ENCODE data around the gene MME.

The MME gene

DNA sequence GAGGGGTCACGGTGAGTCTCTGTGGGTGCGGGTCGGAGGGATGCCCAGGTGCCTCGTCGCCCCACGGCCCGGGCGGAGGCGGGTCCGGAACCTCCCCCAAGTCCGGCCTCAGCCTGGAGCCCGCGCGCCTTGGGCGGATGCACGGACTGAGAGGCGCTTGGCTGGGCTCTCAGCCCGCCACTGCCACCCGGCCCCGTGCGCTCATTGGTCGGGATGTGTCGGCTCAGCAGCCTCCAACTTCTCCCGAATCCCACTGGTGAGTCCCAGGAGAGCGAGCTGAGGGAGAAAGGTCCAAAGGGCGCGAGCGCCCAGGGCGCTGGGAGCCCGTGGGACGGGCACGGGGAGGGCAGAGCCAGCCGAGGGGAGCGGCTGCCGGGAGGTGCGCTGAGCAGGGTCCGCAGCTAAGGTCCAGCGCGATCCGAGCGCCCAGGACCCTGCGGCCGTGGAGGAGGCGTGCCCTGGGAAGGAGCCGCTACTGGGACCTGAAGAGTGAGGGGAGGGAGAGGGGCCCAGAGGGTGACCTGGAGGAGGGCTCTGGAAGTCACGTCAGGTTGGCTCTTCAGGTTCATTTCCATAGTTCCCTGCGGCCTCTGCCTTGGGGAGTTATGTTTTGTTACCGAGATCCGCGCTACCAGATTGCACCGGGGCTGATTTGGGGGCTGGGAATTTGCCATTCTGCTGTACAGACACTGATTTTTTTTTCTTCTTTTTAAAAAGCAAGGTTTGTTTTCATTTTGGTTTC lies at the start of gene MME:
Gene MME (plus strand): TSS at position 574 of the 742 bp plus-strand sequence. CDS start 3,849 bp downstream, outside the sequence.
- no peak for DNase-seq

- no peak for DNase-seq
Measured at GRCh38 chr3:155031186-155031585, 48.9 kb upstream of the MME start.

DNA sequence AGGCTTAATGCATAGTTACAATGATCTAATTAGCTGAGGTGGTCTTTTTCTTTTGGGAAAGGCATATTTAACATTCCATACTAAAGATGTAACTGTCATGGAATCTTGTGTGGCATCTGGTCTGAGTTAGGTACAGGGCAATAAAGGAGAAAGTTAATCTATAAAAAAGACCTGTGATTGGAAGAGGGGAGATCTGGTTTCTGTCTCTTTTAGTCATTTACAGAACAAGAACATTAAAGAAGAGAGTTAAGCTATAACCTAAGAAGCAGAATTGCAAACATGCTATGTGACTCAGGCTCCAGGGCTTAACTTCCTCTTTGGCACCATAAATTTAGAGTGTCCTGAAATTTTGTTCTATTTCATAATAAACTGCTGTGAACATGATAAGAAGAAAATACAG lies 47.2 kb upstream of the MME start:
- DNase-seq: no peak

DNA sequence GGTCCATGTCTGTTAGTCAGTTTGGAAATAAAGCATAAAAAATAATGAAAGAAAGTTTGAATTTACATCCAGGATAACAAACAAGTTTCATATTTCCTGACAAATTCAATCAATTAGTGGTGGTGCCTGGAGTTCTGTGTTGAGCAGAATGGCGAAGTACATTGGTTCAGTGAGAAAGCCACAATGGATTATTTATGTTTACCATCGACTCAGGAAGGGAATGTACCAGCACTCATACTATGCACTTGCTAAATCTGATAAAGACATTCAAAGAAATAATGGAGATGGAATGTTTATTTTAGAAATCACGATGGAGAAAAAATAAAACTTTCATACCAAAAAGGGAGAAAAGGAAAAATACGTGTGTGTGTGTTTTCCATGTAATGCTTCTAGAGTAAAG lies 45.3 kb upstream of the MME start:
- DNase-seq: no peak

DNA sequence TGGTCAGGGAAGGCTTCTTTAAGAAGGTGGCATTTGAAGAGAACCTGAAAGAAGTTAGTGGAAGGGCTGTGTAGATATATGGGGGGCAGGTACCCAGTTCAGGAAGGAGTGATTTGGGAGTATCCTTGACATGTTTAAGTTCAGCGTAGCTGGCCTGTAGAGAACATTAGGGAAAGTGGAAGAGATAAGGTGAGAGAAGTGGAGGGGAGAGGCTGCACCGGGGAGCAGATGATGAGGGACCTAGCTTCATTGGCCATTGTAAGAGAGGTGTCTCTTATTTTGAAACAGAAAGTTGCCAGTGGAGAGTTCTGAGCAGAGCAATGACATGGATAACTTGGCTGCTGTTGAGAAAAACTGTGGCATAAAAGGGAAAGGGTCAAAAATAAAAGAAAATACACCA lies 44.6 kb upstream of the MME start:
- no peak for DNase-seq

DNA sequence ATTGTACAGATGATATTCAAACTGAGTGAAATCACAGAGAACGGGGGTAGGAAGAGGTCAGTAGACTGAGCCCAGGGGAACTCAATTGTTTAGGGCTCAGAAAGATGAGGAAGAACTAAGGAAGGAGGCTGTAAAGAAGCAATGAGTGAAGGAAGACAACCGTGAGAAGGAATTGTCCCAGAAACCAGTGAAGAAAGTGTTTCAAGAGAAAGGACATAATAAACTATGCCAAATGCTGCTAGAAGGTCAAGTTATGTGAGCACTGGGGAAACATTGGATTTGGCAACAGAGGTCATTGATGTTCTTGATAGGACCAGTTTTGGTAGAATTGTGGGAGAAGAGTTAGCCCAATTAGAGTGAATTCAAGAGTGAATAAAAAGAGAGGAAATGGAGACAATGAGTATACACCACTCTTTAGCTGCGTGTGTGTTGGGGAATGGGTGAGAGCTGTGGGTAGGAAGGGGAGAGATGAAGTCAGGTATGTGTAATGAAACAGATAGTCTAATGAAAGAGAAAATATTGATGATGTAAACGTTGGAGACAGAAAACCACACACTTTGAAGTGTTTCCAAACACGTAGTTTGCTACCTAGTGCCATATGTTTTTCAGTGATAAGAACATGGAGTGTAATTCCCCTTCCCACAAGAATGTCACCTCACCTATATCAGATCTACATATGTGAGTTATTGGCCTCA lies 42.5 kb upstream of the MME start:
- no peak for DNase-seq

DNA sequence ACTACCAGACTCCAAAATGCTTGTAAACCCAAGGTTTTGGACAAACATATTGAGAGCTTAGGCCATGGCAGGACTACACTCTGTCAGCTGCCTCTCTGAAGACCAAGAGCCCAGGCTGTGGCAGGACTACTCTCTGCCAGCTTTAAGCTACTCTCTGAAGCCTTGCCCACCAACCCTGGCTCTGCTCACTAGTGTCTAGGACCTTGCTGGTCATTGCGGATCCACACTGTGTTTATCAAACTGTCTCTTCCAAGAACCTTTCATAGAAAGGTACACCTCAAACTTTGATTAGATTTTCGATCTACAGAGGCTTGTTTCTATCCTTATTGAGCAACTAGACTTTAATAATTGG lies 41.9 kb upstream of the MME start:
- no peak for DNase-seq

GRCh38 chr3:155046935-155047334 lies 33.2 kb upstream of the MME start:
- no peak for DNase-seq

- no peak for DNase-seq
Measured at GRCh38 chr3:155047672-155048071, 32.4 kb upstream of the MME start.

- no peak for DNase-seq
Measured at GRCh38 chr3:155049959-155050358, 30.2 kb upstream of the MME start.

DNA sequence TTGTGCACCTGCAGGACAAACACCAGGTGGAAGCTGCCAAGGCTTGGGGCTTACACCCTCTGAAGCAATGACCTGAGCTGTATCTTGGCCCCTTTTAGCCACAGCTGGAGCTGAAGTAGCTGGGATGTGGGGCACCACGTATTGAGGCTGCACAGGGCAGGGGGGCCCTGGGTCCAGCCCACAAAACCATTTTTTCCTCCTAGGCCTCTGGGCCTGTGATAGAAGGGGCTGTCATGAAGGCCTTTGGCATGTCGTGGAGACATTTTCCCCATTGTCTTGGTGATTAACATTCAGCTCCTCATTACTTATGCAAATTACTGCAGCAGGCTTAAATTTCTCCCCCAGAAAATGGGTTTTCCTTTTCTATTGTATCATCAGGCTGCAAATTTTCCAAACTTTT lies 27.6 kb upstream of the MME start:
- DNase-seq: no peak

DNA sequence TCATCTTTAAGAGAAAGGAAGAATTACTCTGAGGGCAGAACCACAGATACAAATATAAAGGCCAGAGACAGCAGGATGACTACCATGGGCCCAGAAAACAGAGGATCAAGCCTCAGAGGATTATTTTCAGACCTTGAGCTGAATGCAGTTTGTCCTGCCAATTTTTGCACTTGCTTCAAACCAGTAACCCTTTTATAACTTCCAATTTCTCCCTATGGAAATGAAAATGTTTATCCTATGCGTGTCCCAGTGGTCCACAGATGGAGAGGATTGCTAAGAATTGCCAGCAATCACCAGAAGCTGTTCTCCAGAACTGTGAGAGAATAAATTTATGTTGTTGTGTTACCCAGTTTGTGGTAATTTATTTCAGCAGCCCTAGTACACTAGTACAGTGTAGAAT lies 26.4 kb upstream of the MME start:
- no peak for DNase-seq

DNA sequence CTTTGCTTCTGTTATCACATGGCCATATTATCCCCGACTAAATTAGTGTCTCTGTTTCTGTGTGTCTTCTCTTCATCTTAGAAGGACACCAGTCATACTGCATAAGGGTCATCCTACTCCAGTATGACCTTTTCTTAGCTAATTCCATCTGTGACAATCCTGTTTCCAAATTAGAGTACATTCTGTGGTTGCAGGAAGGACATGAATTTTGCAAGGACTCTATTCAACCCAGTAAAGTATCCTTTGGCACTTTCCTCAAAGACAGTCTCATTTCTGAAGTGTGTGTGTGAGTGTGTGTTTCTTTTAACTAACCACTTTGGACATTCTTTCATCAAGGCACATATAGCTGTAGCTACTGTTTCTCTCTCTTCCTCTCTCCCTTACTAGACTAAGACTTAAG lies 15.2 kb upstream of the MME start:
- no peak for DNase-seq

- DNase-seq: no peak
Measured at GRCh38 chr3:155065537-155065936, 14.6 kb upstream of the MME start.

DNA sequence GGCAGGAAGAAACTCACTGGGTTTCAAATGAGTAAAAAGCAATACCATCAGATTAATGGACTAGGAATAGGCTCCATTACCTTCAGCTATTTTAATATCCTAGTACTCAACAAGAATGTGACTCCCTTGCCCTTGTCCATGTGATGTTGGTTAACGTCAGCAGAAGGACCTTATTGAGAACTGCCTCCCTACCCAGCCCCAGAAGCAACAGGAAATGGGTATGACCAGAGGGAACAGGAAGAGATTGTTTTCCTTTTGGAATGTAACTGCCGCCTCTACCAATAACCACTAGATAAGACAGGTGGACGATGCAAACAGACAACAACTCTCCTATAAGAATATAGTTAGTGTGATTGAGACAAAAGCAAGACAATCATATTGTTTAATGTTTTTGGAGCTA lies 10.4 kb upstream of the MME start:
- no peak for DNase-seq

DNA sequence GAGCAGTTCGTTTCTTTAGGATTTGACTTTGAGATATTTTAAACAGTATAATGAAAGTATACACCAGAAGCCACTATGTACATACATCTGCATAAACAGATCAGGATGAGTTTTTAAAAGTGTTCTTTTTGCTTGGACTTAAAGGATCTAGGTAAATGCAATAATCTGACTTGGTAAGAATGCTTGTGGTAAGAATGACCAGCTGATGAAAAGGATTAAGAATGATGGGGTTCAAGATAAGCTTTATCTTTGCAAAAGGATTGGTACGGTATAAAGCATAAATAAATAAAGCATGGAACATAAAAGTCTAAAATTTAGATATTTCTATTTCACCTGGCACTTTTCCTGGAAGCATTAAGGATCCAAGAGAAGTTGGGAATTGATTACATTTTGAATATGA lies 9.8 kb upstream of the MME start:
- DNase-seq: no peak

DNA sequence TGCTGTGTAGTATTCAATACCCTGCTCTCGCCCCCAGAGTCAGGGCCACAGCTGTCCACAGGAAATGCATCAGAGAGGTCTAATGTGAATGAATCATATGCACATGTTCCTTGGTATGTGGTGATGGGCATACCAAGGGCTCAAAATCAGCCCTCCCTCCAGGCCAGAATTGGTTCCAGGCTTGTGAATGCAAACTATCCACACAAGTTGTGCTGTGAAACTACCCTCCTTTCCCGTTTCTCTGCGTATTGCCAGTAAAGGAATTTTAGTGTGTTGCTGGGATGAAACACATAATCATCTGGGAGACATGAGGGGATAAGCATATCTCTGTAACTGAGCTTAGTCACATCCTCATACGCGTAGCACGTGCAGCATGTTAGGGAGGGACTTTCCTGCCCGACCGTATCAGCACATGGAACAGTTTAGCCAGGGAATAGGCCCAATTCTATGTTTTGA lies 9.2 kb upstream of the MME start:
- DNase-seq: no peak

- DNase-seq: no peak
Measured at GRCh38 chr3:155075200-155075599, 4.9 kb upstream of the MME start.

DNA sequence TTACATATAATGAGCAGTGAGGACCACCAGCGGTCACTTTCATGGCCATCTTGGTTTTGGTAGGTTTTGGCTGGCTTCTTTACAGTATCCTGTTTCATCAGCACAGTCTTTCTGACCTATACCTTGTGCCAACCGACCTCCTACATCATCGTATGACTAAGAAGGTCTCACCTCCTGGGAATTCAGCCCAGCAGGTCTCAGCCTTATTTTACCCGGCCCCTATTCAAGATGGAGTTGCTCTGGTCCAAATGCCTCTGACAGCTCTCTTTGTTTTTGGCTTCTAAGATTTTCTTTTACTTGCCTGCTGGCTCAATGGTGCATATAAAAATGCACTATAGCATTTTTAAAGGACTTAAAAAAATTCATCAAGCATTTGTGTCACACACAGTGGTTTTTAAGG lies 3.2 kb upstream of the MME start:
- DNase-seq: no peak

DNA sequence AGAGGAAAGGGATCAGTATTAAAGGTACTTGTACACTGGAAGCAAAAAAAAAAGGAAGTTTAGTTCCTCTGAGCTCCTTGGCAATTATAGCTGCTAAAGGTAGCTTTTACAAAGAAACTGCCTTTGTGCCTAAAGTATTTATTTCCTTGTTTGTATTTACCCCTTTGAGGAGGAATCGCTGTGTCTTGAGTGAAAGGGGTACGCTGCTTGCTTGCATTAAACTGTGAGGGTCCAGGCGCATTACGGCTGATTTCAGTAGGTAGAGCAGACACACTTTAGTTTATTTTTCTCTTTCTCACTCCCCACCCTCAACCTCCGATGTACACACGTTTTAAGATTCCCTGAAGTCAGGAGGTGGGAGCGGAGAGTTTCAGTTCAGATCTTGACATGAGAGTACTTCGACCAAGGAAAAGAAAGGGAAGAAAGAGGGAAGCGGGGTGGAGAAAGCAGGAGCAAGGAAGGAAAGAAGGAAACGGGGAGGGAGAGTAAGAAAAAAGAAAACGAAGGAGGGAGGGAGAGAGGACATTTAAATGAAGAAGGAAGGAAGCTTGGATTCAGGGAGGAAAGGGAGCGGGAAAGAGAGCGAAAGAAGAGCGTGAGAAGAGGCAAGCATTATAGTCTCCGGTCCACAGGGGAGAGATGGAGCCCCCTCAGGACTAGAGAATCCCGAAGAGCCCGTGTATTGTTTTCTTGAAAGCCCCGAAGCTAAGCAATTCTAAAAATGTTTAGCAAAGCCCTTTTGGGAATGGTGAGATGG lies 1.2 kb upstream of the MME start:
- no peak for DNase-seq

- no peak for DNase-seq
Measured at GRCh38 chr3:155079468-155079745, 712 bp upstream of the MME start.

- DNase-seq: no peak
Measured at GRCh38 chr3:155080692-155081091, 573 bp downstream of the MME start.

GRCh38 chr3:155083313-155083905 lies 3.3 kb downstream of the MME start:
- no peak for DNase-seq

- DNase-seq: no peak
Measured at GRCh38 chr3:155084567-155084966, 4.4 kb downstream of the MME start.
